Erythroblast (primary cell): Measurements from ENCODE around the gene ISG20.

Experiments
- DNase-seq, 2 experiments: peaks; one replicate each; lab custom pipeline; 2025; lab: John Stamatoyannopoulos, UW
- GATA1 ChIP-seq: IDR thresholded peaks from 2 replicates; pipeline ENCODE4 v1.6.1; 2011; ENCODE audit warnings: low read depth, mild to moderate bottlenecking, control low read depth, low read length, moderate library complexity
- POLR2A ChIP-seq: IDR thresholded peaks from 2 replicates; pipeline ENCODE4 v1.6.1; 2011; ENCODE audit warnings: mild to moderate bottlenecking, low read length

ISG20 gene

GRCh38 chr15:88690331-88690730 is 51.5 kb downstream of the ISG20 start:
- no peak for DNase-seq
- no peak for TF ChIP-seq GATA1
- TF ChIP-seq POLR2A: no peak

GRCh38 chr15:88693191-88693590 is 54.4 kb downstream of the ISG20 start:
- no peak for DNase-seq

DNA sequence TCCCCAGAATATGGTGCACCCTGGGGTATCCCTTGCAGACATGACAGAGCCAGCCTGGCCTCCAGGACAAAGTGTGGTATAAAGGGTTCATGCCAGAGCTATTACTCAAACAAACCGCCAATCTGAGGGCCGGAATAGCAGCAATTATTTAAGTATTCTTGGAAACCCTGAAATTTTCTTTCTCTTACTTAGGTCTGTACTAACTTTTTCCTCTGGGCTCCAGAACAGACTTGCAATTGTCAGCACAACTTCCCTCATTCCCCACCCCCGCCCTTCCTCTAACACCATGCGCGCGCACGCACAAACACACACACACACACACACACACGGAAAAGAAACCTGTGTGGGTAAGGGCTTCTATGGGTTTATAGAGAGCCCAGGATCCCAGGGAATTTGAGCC is 56.3 kb downstream of the ISG20 start:
- DNase-seq: no peak
- TF ChIP-seq GATA1: no peak
- no peak for TF ChIP-seq POLR2A

More at GRCh38 chr15:88693191-88693590, 54.4 kb downstream of the ISG20 start:
- no peak for TF ChIP-seq POLR2A
- TF ChIP-seq GATA1: no peak

DNA sequence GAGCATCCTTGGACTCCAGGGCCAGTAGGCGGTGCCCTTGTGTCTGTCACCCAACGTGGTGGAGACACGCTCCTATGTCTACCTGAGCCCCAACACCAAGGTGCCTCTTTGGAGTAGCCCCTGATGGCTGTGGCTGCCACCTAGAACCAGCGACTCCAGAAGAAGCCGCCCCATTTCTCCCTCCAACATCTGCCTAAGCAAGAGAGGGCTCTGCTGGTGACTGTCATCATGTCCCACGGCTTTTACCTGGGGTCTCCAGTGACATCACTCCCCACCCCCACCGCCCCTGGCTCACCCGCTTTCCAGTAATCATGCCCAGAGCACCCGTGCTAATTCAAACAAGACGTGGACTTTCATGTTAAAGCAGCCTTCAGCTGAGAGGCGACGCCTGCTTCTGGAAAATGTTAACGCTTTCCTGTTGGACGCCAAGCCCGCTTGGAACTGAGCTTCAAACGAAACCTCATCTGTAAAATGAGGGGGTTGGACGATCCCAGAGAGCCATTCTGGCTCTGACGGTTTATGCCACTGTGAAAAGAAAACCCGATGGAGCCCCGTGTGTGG is 57.0 kb downstream of the ISG20 start:
- TF ChIP-seq GATA1 (no peak), POLR2A (no peak)
- DNase-seq: no peak

DNA sequence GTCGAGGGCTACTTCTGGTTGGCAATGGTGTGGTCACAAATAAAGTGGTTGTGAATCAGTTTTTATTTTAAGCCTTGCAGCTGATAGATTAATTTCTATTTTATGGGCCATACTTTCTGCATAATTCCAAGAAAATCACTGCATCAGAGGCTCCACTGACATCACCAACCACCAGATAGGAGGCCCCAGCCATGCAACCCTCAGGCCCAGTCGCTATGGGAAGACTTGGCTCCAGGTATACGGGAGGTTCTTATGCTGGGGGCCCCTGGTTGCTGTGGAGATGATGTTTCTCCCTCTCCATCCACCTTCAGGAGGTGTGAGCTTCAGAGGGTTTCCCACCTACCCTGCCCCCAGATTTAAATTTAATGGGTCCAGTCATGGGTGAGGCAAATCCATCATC is 57.4 kb downstream of the ISG20 start:
- DNase-seq: no peak
- TF ChIP-seq GATA1 (no peak), POLR2A (no peak)

DNA sequence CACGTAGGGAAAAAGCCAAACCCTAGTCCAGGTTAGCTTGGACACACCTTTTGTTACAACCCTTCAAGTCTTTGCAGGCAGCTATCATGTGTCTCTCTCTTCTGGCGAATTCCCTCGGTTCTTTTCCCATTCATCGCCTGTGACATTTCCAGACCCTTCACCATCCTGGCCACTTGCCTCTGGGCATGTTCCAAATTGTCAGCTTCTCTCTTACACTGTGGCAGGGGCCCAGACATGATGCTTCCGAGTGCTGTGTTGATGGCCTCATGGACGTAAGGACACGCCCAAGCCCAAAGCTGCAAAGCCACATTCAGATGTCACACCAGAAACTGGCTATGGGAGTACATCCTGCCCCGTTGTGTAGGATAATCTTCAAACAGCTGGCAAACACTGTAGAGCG is 58.5 kb downstream of the ISG20 start:
- no peak for TF ChIP-seq GATA1
- TF ChIP-seq POLR2A: no peak
- no peak for DNase-seq

- DNase-seq: no peak
- TF ChIP-seq POLR2A: no peak
- no peak for TF ChIP-seq GATA1
Measured at GRCh38 chr15:88699861-88700260, 61.0 kb downstream of the ISG20 start.

DNA sequence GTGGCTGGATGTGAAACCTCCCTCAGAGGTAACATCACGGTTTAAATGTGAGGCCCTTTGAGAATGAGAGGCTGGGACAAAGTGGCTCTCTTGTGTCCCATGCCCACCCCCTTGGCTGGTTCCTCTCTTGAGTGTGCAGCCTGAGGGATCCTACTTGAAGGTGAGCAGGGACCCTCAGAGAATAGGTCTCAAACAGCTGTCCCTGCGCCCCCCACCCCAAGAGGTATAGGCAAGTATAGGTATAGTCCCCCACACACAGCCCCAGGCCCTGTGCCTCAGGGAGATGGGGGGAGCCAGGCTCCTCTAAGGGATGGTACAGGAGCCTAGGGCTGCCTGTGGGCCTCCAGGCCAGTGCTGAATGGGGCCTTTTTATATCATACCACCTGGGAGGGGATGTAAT is 61.9 kb downstream of the ISG20 start:
- TF ChIP-seq GATA1 (no peak), POLR2A (no peak)
- DNase-seq: no peak

DNA sequence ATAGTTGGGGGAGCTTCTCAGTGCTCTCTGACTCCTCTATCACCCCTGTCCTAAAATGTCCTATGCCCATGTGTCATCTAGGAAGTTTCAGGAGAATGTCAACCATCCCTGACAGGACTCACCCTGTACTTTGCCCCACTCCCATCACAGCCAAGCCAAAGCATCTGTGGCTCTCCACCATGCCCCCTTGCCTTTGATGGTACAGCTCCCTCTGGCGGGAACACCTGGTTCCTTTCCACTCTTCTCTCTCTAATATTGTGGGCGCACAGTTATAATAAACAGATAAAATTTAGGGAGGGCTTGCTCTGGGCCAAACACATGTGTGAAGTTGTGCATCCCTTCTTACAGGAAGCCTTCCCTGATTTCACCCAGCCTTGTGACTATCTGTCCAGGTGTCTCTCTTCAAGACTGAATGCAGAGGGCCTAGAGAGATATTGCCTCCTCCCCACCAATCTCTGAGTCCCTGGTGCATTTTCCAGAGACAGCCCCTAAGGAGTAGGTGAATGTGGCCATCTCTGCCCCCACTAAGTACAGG is 62.8 kb downstream of the ISG20 start:
- DNase-seq: peak; percentile 30 to 57
- TF ChIP-seq GATA1 (no peak), POLR2A (no peak)

DNA sequence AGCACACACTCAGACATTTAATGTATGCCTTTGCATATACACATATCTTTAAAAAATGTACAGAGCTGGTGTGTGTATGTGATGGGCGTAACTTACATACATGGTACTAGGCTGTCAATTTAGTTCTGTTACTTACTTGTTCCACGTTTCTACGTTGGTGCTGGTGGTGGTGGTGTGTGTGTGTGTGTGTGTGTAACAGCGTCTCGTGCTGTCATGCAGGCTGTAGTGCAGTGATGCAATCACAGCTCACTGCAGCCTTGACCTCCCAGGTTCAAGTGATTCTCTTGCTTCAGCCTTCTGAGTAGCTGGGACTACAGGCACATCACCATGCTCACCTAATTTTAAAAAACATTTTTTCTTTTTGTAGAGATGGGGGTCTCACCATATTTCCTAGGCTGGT is 64.2 kb downstream of the ISG20 start:
- TF ChIP-seq POLR2A (no peak), GATA1 (no peak)
- no peak for DNase-seq

DNA sequence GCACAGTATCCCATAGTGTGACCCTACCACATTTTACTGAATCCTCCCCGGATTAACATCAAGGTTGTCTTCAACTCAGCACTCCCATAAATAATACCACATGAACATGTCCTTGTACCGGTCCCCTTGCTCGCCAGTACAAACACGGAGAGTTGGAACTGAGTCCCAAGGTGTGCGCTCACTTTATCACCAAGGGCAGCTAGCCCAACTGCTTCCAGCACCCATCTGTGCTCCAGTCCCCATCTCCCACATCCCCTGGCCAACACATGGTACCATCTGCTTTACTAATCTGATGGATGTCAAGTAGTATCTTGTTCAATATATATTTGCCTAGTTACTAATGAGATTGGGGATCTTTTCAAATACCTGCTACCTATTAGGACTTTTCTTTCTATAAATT is 64.7 kb downstream of the ISG20 start:
- no peak for DNase-seq
- TF ChIP-seq GATA1 (no peak), POLR2A (no peak)

GRCh38 chr15:88704791-88705768 is 66.3 kb downstream of the ISG20 start:
- TF ChIP-seq GATA1: no peak
- TF ChIP-seq POLR2A: no peak
- no peak for DNase-seq

DNA sequence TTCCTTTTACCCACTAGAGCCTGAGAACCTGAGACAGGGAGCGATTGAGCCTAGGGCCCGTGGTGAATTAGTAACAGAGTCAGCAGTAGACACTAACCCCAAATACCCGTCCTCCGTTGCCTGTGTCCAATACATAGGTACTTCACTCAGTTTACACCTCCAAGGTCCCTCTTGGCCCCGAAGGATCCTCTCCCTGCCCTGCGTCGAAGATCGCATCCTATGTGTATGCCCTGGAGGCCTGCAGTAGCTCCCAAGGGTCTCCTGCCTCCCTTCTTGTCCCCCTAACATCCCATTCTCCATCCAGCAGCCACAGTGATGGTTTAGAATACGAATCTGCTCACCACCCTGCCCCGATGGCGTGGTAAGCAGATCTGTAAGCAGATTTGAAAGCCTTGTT is 67.0 kb downstream of the ISG20 start:
- DNase-seq: no peak
- TF ChIP-seq GATA1 (no peak), POLR2A (no peak)
